ENCODE results near the gene IL17F.

IL17F gene

DNA sequence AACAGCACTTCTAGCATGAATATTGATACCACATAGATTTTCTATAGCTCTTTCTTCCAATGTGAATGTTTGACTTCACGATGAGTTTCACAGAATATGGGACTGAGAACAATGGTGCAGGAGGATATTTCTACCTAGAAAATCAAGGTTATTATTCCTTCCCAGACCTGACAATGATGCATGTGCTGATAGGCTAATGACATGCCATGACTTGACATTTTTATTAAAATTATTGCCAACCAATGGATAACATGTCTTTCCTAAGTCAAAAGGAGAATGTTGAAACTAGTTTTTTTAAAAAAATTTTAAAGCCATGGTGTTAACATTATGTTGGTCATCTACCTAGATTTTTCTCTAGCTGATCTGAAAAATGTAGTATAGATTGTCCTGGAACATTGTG, 57.2 kb downstream of the IL17F start:
- no peak for DNase-seq
